PC-9 (cell line): Measurements from ENCODE around the gene TAF7.

Source experiments
- CTCF ChIP-seq: fragments of 200-600 bp; sonication (generic); conservative IDR thresholded peaks from 2 replicates; pipeline ENCODE4 v1.6.1; 2017; ENCODE audit warnings: mixed run types, antibody characterized with exemption, mild to moderate bottlenecking, moderate library complexity
- EZH2 ChIP-seq: fragments of 200-600 bp; sonication (generic); IDR thresholded peaks from 2 replicates; pipeline ENCODE4 v1.8.0; 2017; ENCODE audit warnings: antibody characterized with exemption, low read depth

- no peak for TF ChIP-seq CTCF
- TF ChIP-seq EZH2: no peak
Observed at GRCh38 chr5:141360685-141361084, 40.1 kb upstream of the TAF7 start.
